Transverse colon (tissue), 4 donors: Measurements from ENCODE around the gene WFIKKN2. TPM values are rescaled to one million over a fixed set of nuclear protein-coding genes. Genes with fewer than 3 reads are reported as not detected.

Experiments used
- DNase-seq: peaks from one replicate; pipeline ENCODE4 v3.0.0-alpha.2; 2019
- H3K27ac ChIP-seq, 4 donors: fragments of 200-600 bp; sonication (generic); 2 replicates each; pipeline ENCODE4 v1.5.1; 2016 to 2018; ENCODE audit warnings: inconsistent platforms in 4 of 4
- H3K27me3 ChIP-seq: fragments of 200-600 bp; sonication (generic); 2 replicates; pipeline ENCODE4 v1.5.1; 2017; ENCODE audit warnings: inconsistent platforms
- H3K36me3 ChIP-seq, 4 donors: fragments of 200-600 bp; sonication (generic); 2 replicates each; pipeline ENCODE4 v1.5.1; 2017 to 2019; ENCODE audit warnings: inconsistent platforms in 4 of 4
- H3K4me1 ChIP-seq, 4 donors: fragments of 200-600 bp; sonication (generic); 2 replicates each; pipeline ENCODE4 v1.5.1; 2017 to 2020; ENCODE audit warnings: inconsistent platforms in 4 of 4
- H3K4me3 ChIP-seq, 4 donors: fragments of 200-600 bp; sonication (generic); 1 replicate in 1 of 4; 2 replicates in 3 of 4; pipeline versions ENCODE4 v1.5.1 to v1.6.1; 2017 to 2019; ENCODE audit warnings: inconsistent platforms in 4 of 4
- H3K9me3 ChIP-seq, 2 donors: fragments of 200-600 bp; sonication (generic); 2 replicates each; pipeline ENCODE4 v1.5.1; 2017 to 2019; ENCODE audit warnings: inconsistent platforms in 2 of 2
- CTCF ChIP-seq, 5 experiments: fragments of 200-600 bp in 3 of 5; fragments of 450-650 bp in 2 of 5; sonication (generic) in 3 of 5; IDR thresholded peaks; 1 replicate in 2 of 5; 2 replicates in 3 of 5; pipeline ENCODE4 v1.5.1; 2016 to 2017; ENCODE audit warnings: antibody characterized with exemption in 5 of 5, inconsistent platforms in 3 of 5, mild to moderate bottlenecking in 2 of 5, moderate library complexity in 1 of 5
- EP300 ChIP-seq: sonication (generic); formaldehyde crosslinking; IDR thresholded peaks from one replicate; pipeline ENCODE4 v1.6.1; 2017; ENCODE audit warnings: antibody characterized with exemption, low read depth
- POLR2A ChIP-seq: fragments of 450-650 bp; IDR thresholded peaks from one replicate; pipeline ENCODE4 v1.6.1; 2016; ENCODE audit warnings: antibody characterized with exemption, mild to moderate bottlenecking, moderate library complexity
- POLR2AphosphoS5 ChIP-seq, 3 donors: sonication (generic); formaldehyde crosslinking; IDR thresholded peaks; one replicate each; pipeline ENCODE4 v1.6.1; 2016; ENCODE audit warnings: antibody characterized with exemption in 3 of 3
- WGBS, 2 donors: methylation state at CpG; one replicate each; pipeline ENCODE4 v1.1.5; 2018; ENCODE audit warnings: low coverage in 1 of 2; 5-methylcytosine and 5-hydroxymethylcytosine counted together
- in situ Hi-C, 4 donors: fragments of 200-750 bp; cut with MboI; loops; one replicate each; pipeline versions ENCODE4 v1.15.0 to v1.15.1; 2017; ENCODE audit warnings: low sequenced_read_pairs in 3 of 4, low pct_ligation_motif_present in 1 of 4, low pct_unique_long_range_greater_than_20kb in 1 of 4
- intact Hi-C: fragments of 100-400 bp; cut with DNase I; formaldehyde crosslinking; loops from one replicate; pipeline ENCODE4 v1.15.1; 2023; ENCODE audit warnings: low total_unique reads
- total RNA-seq, 4 donors: library from RNA; depleted of rRNA; stranded (reverse); fragments of >200 nt; gene quantifications; one replicate each; pipeline ENCODE4 v1.1.0, GENCODE V29; 2016

WFIKKN2 gene
- total RNA-seq, 4 donors from 2014 or later, result not detected

- in situ Hi-C loops, result no loop called here
- no peaks in the 10 kb centered on the region for H3K27me3 ChIP-seq
- no peak for DNase-seq
- TF ChIP-seq EP300 (no peak), POLR2AphosphoS5 (IDR thresholded peaks at IDR 0.05) (no peak), CTCF (IDR thresholded peaks at IDR 0.05) (no peak), POLR2A (no peak)
- H3K36me3 ChIP-seq, result no peaks in the 10 kb centered on the region
- H3K9me3 ChIP-seq, result no peaks in the 10 kb centered on the region
- intact Hi-C loops, result no loop called here
- peaks cover 0 to 2% (median 0%) of the 10 kb centered on the region in 4 donors for H3K4me1 ChIP-seq
- 30 to 58% methylated on average over 2 to 11 of the region's 11 CpGs for WGBS, 2 donors
- no peak overlapping the region for H3K27ac ChIP-seq
- no peak overlapping the region for H3K4me3 ChIP-seq
These were observed 29.2 kb upstream of the WFIKKN2 start for GRCh38 chr17:50806141-50806643.

GRCh38 chr17:50807009-50807408, 28.4 kb upstream of the WFIKKN2 start:
- no peaks in the 10 kb centered on the region for H3K36me3 ChIP-seq
- TF ChIP-seq POLR2A (no peak), CTCF (IDR thresholded peaks at IDR 0.05) (no peak), POLR2AphosphoS5 (IDR thresholded peaks at IDR 0.05) (no peak), EP300 (no peak)
- in situ Hi-C loops, result no loop called here
- no peak for DNase-seq
- H3K4me3 ChIP-seq, result no peak overlapping the region
- no peak overlapping the region for H3K27ac ChIP-seq
- no peaks in the 10 kb centered on the region for H3K9me3 ChIP-seq
- intact Hi-C loops, result no loop called here
- peaks cover 0 to 2% (median 0%) of the 10 kb centered on the region in 4 donors for H3K4me1 ChIP-seq
- WGBS, 2 donors, result 71 to 76% methylated on average over 2 of the region's 2 CpGs
- no peaks in the 10 kb centered on the region for H3K27me3 ChIP-seq

GRCh38 chr17:50807675-50808074, 27.7 kb upstream of the WFIKKN2 start:
- Histone ChIP-seq H3K9me3 (no peaks in the 10 kb centered on the region), H3K4me3 (no peak overlapping the region), H3K27ac (no peak overlapping the region), H3K36me3 (no peaks in the 10 kb centered on the region), H3K27me3 (no peaks in the 10 kb centered on the region), H3K4me1 (peaks cover 0 to 2% (median 0%) of the 10 kb centered on the region in 4 donors)
- intact Hi-C loops, result no loop called here
- no peak for TF ChIP-seq CTCF (IDR thresholded peaks at IDR 0.05)
- no peak for TF ChIP-seq POLR2AphosphoS5 (IDR thresholded peaks at IDR 0.05)
- no peak for TF ChIP-seq POLR2A
- no peak for TF ChIP-seq EP300
- in situ Hi-C loops, result no loop called here
- 82 to 93% methylated on average over 4 to 5 of the region's 5 CpGs for WGBS, 2 donors
- no peak for DNase-seq

- intact Hi-C loops (no loop called here), in situ Hi-C loops (no loop called here)
- no peak for TF ChIP-seq POLR2A
- no peak for TF ChIP-seq EP300
- no peak for TF ChIP-seq POLR2AphosphoS5 (IDR thresholded peaks at IDR 0.05)
- Histone ChIP-seq H3K27ac (no peak overlapping the region), H3K36me3 (no peaks in the 10 kb centered on the region), H3K9me3 (no peaks in the 10 kb centered on the region), H3K4me3 (no peak overlapping the region), H3K4me1 (peaks cover 0 to 2% (median 0%) of the 10 kb centered on the region in 4 donors), H3K27me3 (no peaks in the 10 kb centered on the region)
- DNase-seq, result no peak
- 90 to 100% methylated on average over 1 to 7 of the region's 7 CpGs for WGBS, 2 donors
These were observed 27.0 kb upstream of the WFIKKN2 start for GRCh38 chr17:50808413-50808812.

GRCh38 chr17:50808888-50809287, 26.5 kb upstream of the WFIKKN2 start:
- H3K9me3 ChIP-seq, result no peaks in the 10 kb centered on the region
- intact Hi-C loops, result no loop called here
- no peak overlapping the region for H3K27ac ChIP-seq
- H3K4me3 ChIP-seq, result no peak overlapping the region
- H3K36me3 ChIP-seq, result no peaks in the 10 kb centered on the region
- in situ Hi-C loops, result no loop called here
- no peak for DNase-seq
- peaks cover 0 to 2% (median 0%) of the 10 kb centered on the region in 4 donors for H3K4me1 ChIP-seq
- WGBS, 2 donors, result 59% methylated on average over 3 of the region's 3 CpGs; no CpG with 5 or more reads in 1 of the 2 donors
- H3K27me3 ChIP-seq, result no peaks in the 10 kb centered on the region
- TF ChIP-seq POLR2AphosphoS5 (IDR thresholded peaks at IDR 0.05), result no peak
- TF ChIP-seq POLR2A, result no peak
- TF ChIP-seq EP300, result no peak
- TF ChIP-seq CTCF (IDR thresholded peaks at IDR 0.05), result no peak
